Measurements from ENCODE around the gene UBE2J1.

UBE2J1 gene

GRCh38 chr6:89357390-89357789, 4.9 kb upstream of the UBE2J1 start:
- in situ Hi-C loops (cut with MboI; ENCODE audit: low sequenced_read_pairs, unreplicated experiment), result no loop called here
- no peak for TF ChIP-seq CTCF (IDR thresholded peaks at IDR 0.05; ENCODE audit: borderline replicate concordance, control extremely low read depth, extremely low read depth, insufficient read depth, missing control alignments)
- DNase-seq (ENCODE audit: low spot score), result no peak

DNA sequence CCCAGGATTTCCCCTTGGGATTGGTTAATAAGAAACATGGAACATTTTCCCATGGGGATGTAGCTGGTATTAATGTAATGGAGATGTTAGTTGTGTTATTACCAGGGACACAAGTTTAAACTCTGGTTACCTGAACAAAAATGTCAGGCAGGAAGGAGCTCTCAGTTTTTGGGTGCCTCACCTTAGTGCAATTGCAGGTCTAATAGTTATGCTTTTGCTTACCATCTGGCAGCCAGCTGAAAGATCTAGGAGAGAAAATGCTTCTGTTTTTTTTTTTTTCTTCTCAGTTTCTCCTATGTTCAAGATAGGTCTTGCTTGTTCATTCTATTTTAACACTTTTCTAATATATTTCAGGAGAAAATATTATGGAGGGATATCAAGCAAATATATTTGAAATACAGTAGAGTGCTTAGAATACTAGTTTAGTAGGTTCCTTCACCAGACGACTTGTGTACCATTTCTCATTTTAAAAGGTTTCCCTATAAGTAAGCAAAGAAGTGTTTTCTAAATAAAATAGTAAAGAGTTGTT, 4.2 kb upstream of the UBE2J1 start:
- no peak for TF ChIP-seq CTCF (IDR thresholded peaks at IDR 0.05; ENCODE audit: borderline replicate concordance, control extremely low read depth, extremely low read depth, insufficient read depth, missing control alignments)
- no peak for DNase-seq (ENCODE audit: low spot score)
- in situ Hi-C loops (cut with MboI; ENCODE audit: low sequenced_read_pairs, unreplicated experiment), result no loop called here

DNA sequence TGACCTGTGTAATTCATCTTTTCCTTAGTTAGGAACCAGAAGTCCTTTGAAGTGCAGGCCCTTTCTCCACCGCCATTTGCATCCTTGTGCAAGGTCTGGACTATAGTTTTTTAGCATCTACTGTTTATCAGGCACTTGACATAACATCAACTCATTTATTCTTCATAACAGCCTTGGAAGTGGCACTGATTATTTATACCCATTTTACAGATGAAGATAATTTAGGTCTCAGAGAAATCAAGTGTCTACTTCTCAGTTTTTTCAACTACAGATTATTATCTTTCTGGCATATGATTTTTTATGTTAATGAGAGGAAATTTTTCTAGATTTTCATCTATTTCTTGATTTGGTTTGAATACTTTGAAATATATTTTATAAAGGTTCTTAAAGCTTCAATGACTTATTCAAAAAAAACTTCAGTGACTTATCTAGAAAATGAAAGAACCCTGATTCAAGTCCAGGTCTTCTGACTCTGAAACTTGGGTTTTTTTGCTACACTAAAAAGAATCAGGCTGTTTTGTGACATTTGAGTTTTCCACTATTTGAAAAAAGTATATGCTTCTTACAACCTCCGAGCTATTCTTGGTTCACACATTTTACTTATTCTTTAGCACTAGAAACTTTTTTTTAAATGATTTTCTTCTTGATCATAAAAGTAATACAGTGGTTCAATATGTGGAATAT, 3.1 kb upstream of the UBE2J1 start:
- in situ Hi-C loops (cut with MboI; ENCODE audit: low sequenced_read_pairs, unreplicated experiment), result no loop called here
- no peak for TF ChIP-seq CTCF (IDR thresholded peaks at IDR 0.05; ENCODE audit: borderline replicate concordance, control extremely low read depth, extremely low read depth, insufficient read depth, missing control alignments)
- no peak for DNase-seq (ENCODE audit: low spot score)

DNA sequence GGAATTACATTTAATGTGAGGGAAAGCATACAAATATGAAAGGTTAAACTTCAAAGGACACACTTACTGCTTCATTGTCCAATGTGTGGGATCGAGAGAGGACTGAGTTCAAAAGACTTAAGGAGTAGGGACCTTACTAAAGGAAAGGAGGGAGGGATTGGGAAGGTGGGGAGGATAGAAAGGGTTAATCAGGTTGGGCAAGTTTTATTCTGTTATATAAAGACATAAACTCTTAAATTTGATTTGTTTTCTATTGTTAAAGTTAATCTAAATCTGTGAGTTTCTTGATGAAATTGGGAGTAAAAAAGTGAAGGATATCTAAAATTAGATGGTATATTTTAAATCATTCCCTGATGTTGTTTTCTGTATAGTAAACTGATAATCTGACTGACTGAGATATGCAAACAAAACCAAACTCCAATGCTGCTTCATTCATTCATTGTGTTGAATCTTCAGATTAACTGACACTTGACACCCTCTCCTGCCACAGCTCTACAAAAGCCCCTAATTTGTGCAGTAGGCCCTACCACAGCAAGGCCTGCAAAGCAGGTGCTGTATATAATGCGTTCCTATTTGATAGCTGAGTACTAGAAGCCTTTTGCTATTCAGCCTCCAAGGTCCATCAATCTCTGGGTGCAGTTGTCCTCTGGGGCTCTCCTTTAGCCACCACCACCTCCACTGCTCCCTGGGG, 1.3 kb upstream of the UBE2J1 start:
- in situ Hi-C loops (cut with MboI; ENCODE audit: low sequenced_read_pairs, unreplicated experiment), result no loop called here
- TF ChIP-seq CTCF (IDR thresholded peaks at IDR 0.05; ENCODE audit: borderline replicate concordance, control extremely low read depth, extremely low read depth, insufficient read depth, missing control alignments), result no peak
- DNase-seq (ENCODE audit: low spot score), result peak; percentile 58

- no peak for TF ChIP-seq CTCF (IDR thresholded peaks at IDR 0.05; ENCODE audit: borderline replicate concordance, control extremely low read depth, extremely low read depth, insufficient read depth, missing control alignments)
- DNase-seq (ENCODE audit: low spot score), result no peak
- in situ Hi-C loops (cut with MboI; ENCODE audit: low sequenced_read_pairs, unreplicated experiment), result no loop called here
Observed at GRCh38 chr6:89353118-89353556, 615 bp upstream of the UBE2J1 start.

DNA sequence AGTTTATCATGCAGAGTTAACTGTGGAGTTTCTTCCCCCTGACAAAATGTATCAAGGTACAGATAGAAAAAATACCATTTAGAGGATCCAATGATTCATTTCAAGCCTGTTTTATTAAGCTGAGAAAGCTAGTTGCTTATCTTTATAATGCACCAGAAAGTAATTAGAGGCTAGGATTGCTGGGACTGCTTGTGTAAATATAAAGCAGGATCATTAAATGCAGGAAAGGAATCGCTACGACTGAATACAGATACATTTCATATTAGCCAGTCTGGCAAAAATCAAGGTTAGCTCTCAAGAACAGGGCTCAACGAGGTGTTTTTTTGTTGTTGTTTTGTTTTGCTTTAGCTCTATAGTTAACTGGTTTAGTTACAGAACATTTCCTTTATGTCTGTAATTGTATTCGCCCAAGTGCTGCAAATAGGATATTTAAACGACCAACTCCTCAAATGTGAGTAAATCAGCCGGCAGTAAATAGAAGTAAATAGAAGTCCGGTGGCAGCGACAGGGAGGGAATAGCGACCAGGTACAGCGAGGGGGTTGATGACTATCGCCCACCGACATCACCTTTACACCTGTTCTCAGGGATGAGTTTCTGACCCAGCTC, 748 bp downstream of the UBE2J1 start:
- in situ Hi-C loops (cut with MboI; ENCODE audit: low sequenced_read_pairs, unreplicated experiment), result no loop called here
- no peak for TF ChIP-seq CTCF (IDR thresholded peaks at IDR 0.05; ENCODE audit: borderline replicate concordance, control extremely low read depth, extremely low read depth, insufficient read depth, missing control alignments)
- DNase-seq (ENCODE audit: low spot score), result no peak

Data from GM13976 (cell line).